Liver (tissue), 3 donors: ENCODE measurements around the gene PALD1.
A peak's percentile ranks its signal among the peaks of the same experiment; 100 is the strongest.

Experiments used
- ATF3 ChIP-seq: IDR thresholded peaks from 2 replicates; pipeline ENCODE4 v1.6.1; 2016; ENCODE audit warnings: antibody characterized with exemption
- CTCF ChIP-seq: fragments of 150-350 bp; IDR thresholded peaks from 2 replicates; pipeline ENCODE4 v1.5.1; 2017; ENCODE audit warnings: improper control_type of control experiment, low read depth, low read length; ENCODE audit not compliant: missing input control
- EGR1 ChIP-seq, 2 donors: IDR thresholded peaks; 2 replicates each; pipeline ENCODE4 v1.6.1; 2016 to 2018; ENCODE audit warnings: antibody characterized with exemption in 2 of 2, low read depth in 2 of 2
- GABPA ChIP-seq, 2 donors: IDR thresholded peaks in 1 of 2; conservative IDR thresholded peaks in 1 of 2; 2 replicates each; pipeline ENCODE4 v1.6.1; 2016; ENCODE audit warnings: antibody characterized with exemption in 2 of 2, mild to moderate bottlenecking in 1 of 2, moderate library complexity in 1 of 2
- HNF4A ChIP-seq, 2 donors: conservative IDR thresholded peaks; 2 replicates each; pipeline ENCODE4 v1.6.1; 2016; ENCODE audit warnings: antibody characterized with exemption in 2 of 2, mild to moderate bottlenecking in 2 of 2
- HNF4G ChIP-seq: IDR thresholded peaks from 2 replicates; pipeline ENCODE4 v1.6.1; 2016; ENCODE audit warnings: antibody characterized with exemption
- JUND ChIP-seq, 2 donors: IDR thresholded peaks; 2 replicates each; pipeline ENCODE4 v1.6.1; 2016; ENCODE audit warnings: antibody characterized with exemption in 2 of 2
- MAX ChIP-seq: IDR thresholded peaks from 2 replicates; pipeline ENCODE4 v1.6.1; 2016; ENCODE audit warnings: antibody characterized with exemption
- RAD21 ChIP-seq, 2 donors: IDR thresholded peaks; 2 replicates each; pipeline ENCODE4 v1.6.1; 2016; ENCODE audit warnings: antibody characterized with exemption in 2 of 2, mild to moderate bottlenecking in 2 of 2
- REST ChIP-seq: IDR thresholded peaks from 2 replicates; pipeline ENCODE4 v1.6.1; 2016; ENCODE audit warnings: antibody characterized with exemption, mild to moderate bottlenecking
- RXRA ChIP-seq, 2 donors: IDR thresholded peaks; 2 replicates each; pipeline ENCODE4 v1.6.1; 2017 to 2018; ENCODE audit warnings: antibody characterized with exemption in 2 of 2, mild to moderate bottlenecking in 1 of 2
- TAF1 ChIP-seq: conservative IDR thresholded peaks from 2 replicates; pipeline ENCODE4 v1.6.1; 2016; ENCODE audit warnings: antibody characterized with exemption, mild to moderate bottlenecking
- YY1 ChIP-seq: IDR thresholded peaks from 2 replicates; pipeline ENCODE4 v1.6.1; 2016; ENCODE audit warnings: antibody characterized with exemption, mild to moderate bottlenecking
- ZBTB33 ChIP-seq: IDR thresholded peaks from 2 replicates; pipeline ENCODE4 v1.6.1; 2016; ENCODE audit warnings: antibody characterized with exemption
- donor health status: healthy.
- donor health status: healthy.

GRCh38 chr10:70445718-70446657 lies 32.6 kb upstream of the PALD1 start:
- TF ChIP-seq YY1 (no peak), CTCF (no peak), JUND (IDR thresholded peaks at IDR 0.05) (no peak), RAD21 (IDR thresholded peaks at IDR 0.05) (no peak), ATF3 (no peak), MAX (no peak), HNF4A (conservative IDR thresholded peaks at IDR 0.05) (peak; percentile 17 to 36), TAF1 (no peak), ZBTB33 (no peak), EGR1 (IDR thresholded peaks at IDR 0.05; ENCODE audit: low read depth in 2 of 2) (no peak), RXRA (IDR thresholded peaks at IDR 0.05) (peak in 1 of 2 donors; percentile 8), GABPA (IDR thresholded peaks at IDR 0.05 in 1 of 2, conservative IDR thresholded peaks at IDR 0.05 in 1 of 2) (no peak), REST (no peak), HNF4G (no peak)
